IMR-90 (cell line): Measurements from ENCODE around the gene SH3BGRL. TPM values are rescaled to one million over a fixed set of nuclear protein-coding genes. Genes with fewer than 3 reads are reported as not detected.

Source experiments
- ATAC-seq: fragments of 200-7000 bp; cut with Tn5 transposase; 2 replicates; pipeline ENCODE4 v1.9.1; 2020; ENCODE audit warnings: low read depth, mild to moderate bottlenecking, moderate library complexity
- BruUV-seq: library from RNA; stranded (reverse); fragments of 400-500 nt; replicated peaks from 2 replicates; lab custom pipeline; 2021; lab: Mats Ljungman, UMichigan
- CTCF ChIA-PET: fragments of 300-600 bp; formaldehyde crosslinking; extraction: SDS; loops from one replicate; lab custom pipeline; 2021; ENCODE audit warnings: antibody characterized with exemption; lab: Yijun Ruan, JAX
- POLR2A ChIA-PET: fragments of 300-600 bp; sonication (Branson Sonifier 250); formaldehyde crosslinking; loops from one replicate; lab custom pipeline; 2022; ENCODE audit warnings: antibody characterized with exemption; ENCODE audit not compliant: unreplicated experiment; lab: Charles Lee
- DNase-seq: peaks from one replicate; pipeline ENCODE4 v3.0.0; 2013
- H2AFZ ChIP-seq: replicated peaks from 2 replicates; pipeline ENCODE3; 2013; ENCODE audit warnings: low read length, mild to moderate bottlenecking; ENCODE audit not compliant: poor library complexity
- H2AK5ac ChIP-seq: 2 replicates; pipeline ENCODE4 v1.6.1; 2013; ENCODE audit warnings: low read depth, low read length, inconsistent platforms
- H2AK9ac ChIP-seq: replicated peaks from 2 replicates; pipeline ENCODE3; 2013; ENCODE audit warnings: mild to moderate bottlenecking, low read depth, low read length, moderate library complexity; ENCODE audit not compliant: poor library complexity
- H2BK120ac ChIP-seq: 2 replicates; pipeline ENCODE4 v1.6.1; 2013; ENCODE audit warnings: low read depth, low read length, inconsistent platforms
- H2BK15ac ChIP-seq: 3 replicates; pipeline ENCODE4 v1.6.1; 2013; ENCODE audit warnings: low read depth, low read length, inconsistent platforms
- H2BK20ac ChIP-seq: 2 replicates; pipeline ENCODE4 v1.6.1; 2013; ENCODE audit warnings: low read depth, mild to moderate bottlenecking, inconsistent platforms, low read length, moderate library complexity
- H2BK5ac ChIP-seq: 2 replicates; pipeline ENCODE4 v1.6.1; 2013; ENCODE audit warnings: mild to moderate bottlenecking, low read depth, low read length, inconsistent platforms; ENCODE audit not compliant: poor library complexity, severe bottlenecking
- H3K14ac ChIP-seq: replicated peaks from 2 replicates; pipeline ENCODE4 v1.6.1; 2013; ENCODE audit warnings: low read depth, low read length, inconsistent platforms
- H3K18ac ChIP-seq: 2 replicates; pipeline ENCODE4 v1.6.1; 2013; ENCODE audit warnings: low read depth, low read length, control low read depth
- H3K23ac ChIP-seq: 2 replicates; pipeline ENCODE4 v1.6.1; 2013; ENCODE audit warnings: low read depth, low read length, inconsistent platforms
- H3K27ac ChIP-seq: 2 replicates; pipeline ENCODE4 v1.5.1; 2013; ENCODE audit warnings: mild to moderate bottlenecking, control low read depth, low read length; ENCODE audit not compliant: insufficient read depth
- H3K27me3 ChIP-seq: 2 replicates; pipeline ENCODE4 v1.6.1; 2013; ENCODE audit warnings: low read length; ENCODE audit not compliant: control insufficient read depth, insufficient read depth
- H3K36me3 ChIP-seq: 2 replicates; pipeline ENCODE4 v1.6.1; 2013; ENCODE audit warnings: low read length, mixed read lengths; ENCODE audit not compliant: control insufficient read depth, insufficient read depth
- H3K4ac ChIP-seq: 2 replicates; pipeline ENCODE4 v1.6.1; 2013; ENCODE audit warnings: low read depth, low read length, inconsistent platforms
- H3K4me1 ChIP-seq: 2 replicates; pipeline ENCODE4 v1.6.1; 2013; ENCODE audit warnings: low read length, mixed read lengths; ENCODE audit not compliant: control insufficient read depth, insufficient read depth
- H3K4me2 ChIP-seq: 2 replicates; pipeline ENCODE4 v1.6.1; 2013; ENCODE audit warnings: low read depth, mild to moderate bottlenecking, control low read depth, low read length, moderate library complexity
- H3K4me3 ChIP-seq: 2 replicates; pipeline ENCODE4 v1.5.1; 2013; ENCODE audit warnings: low read depth, mild to moderate bottlenecking, control low read depth, low read length, moderate library complexity; ENCODE audit not compliant: insufficient read depth
- H3K56ac ChIP-seq: 2 replicates; pipeline ENCODE4 v1.6.1; 2013; ENCODE audit warnings: low read length, inconsistent platforms; ENCODE audit not compliant: insufficient read depth; ENCODE audit errors: extremely low read depth
- H3K79me1 ChIP-seq, 2 experiments: 2 replicates each; pipeline ENCODE4 v1.6.1; 2013; ENCODE audit warnings: low read length in 2 of 2, inconsistent platforms in 1 of 2, low read depth in 1 of 2
- H3K9ac ChIP-seq: 2 replicates; pipeline ENCODE4 v1.6.1; 2013; ENCODE audit warnings: low read depth, low read length, control low read depth
- H3K9me1 ChIP-seq: 2 replicates; pipeline ENCODE4 v1.6.1; 2013; ENCODE audit warnings: low read length, inconsistent platforms; ENCODE audit not compliant: insufficient read depth
- H3K9me3 ChIP-seq: 2 replicates; pipeline ENCODE4 v1.6.1; 2013; ENCODE audit warnings: low read length; ENCODE audit not compliant: control insufficient read depth, insufficient read depth
- H4K20me1 ChIP-seq: 2 replicates; pipeline ENCODE4 v1.6.1; 2013; ENCODE audit warnings: low read length, inconsistent platforms; ENCODE audit not compliant: insufficient read depth
- H4K5ac ChIP-seq: 2 replicates; pipeline ENCODE4 v1.6.1; 2013; ENCODE audit warnings: mild to moderate bottlenecking, low read depth, low read length, control low read depth
- H4K8ac ChIP-seq, 2 experiments: 2 replicates each; pipeline ENCODE4 v1.6.1; 2013; ENCODE audit warnings: low read depth in 2 of 2, low read length in 2 of 2, control low read depth in 1 of 2, inconsistent platforms in 1 of 2
- H4K91ac ChIP-seq: 2 replicates; pipeline ENCODE4 v1.6.1; 2013; ENCODE audit warnings: low read depth, low read length, inconsistent platforms; ENCODE audit not compliant: insufficient read depth
- BHLHE40 ChIP-seq: fragments of 150-350 bp; IDR thresholded peaks from 2 replicates; pipeline ENCODE4 v1.6.1; 2016; ENCODE audit warnings: mild to moderate bottlenecking, low read depth, low read length
- CEBPB ChIP-seq: IDR thresholded peaks from 2 replicates; pipeline ENCODE4 v1.6.1; 2012; ENCODE audit warnings: low read depth, low read length, improper control_type of control experiment
- CHD1 ChIP-seq: IDR thresholded peaks from 2 replicates; pipeline ENCODE4 v1.6.1; 2012; ENCODE audit warnings: low read depth, low read length, improper control_type of control experiment
- CTCF ChIP-seq: conservative IDR thresholded peaks from 2 replicates; pipeline ENCODE4 v1.5.1; 2012; ENCODE audit warnings: mild to moderate bottlenecking, low read depth, low read length, improper control_type of control experiment
- FOS ChIP-seq: fragments of 150-350 bp; IDR thresholded peaks from 2 replicates; pipeline ENCODE4 v1.6.1; 2016; ENCODE audit warnings: low read depth, low read length
- MAFK ChIP-seq: IDR thresholded peaks from 2 replicates; pipeline ENCODE4 v1.6.1; 2012; ENCODE audit warnings: low read depth, low read length, improper control_type of control experiment
- MAZ ChIP-seq: IDR thresholded peaks from 2 replicates; pipeline ENCODE4 v1.6.1; 2012; ENCODE audit warnings: low read depth, mild to moderate bottlenecking, low read length, improper control_type of control experiment, moderate library complexity, borderline replicate concordance
- MXI1 ChIP-seq: IDR thresholded peaks from 2 replicates; pipeline ENCODE4 v1.6.1; 2012; ENCODE audit warnings: low read depth, mild to moderate bottlenecking, low read length, moderate library complexity, borderline replicate concordance
- POLR2A ChIP-seq: IDR thresholded peaks from 2 replicates; pipeline ENCODE4 v1.6.1; 2012; ENCODE audit warnings: mild to moderate bottlenecking, low read depth, low read length
- RAD21 ChIP-seq: IDR thresholded peaks from 2 replicates; pipeline ENCODE4 v1.6.1; 2012; ENCODE audit warnings: low read length, improper control_type of control experiment
- SMC3 ChIP-seq: fragments of 150-350 bp; IDR thresholded peaks from 2 replicates; pipeline ENCODE4 v1.6.1; 2016; ENCODE audit warnings: low read depth, mild to moderate bottlenecking, antibody characterized with exemption, low read length, moderate library complexity
- WGBS, 2 experiments: methylation state at CpG; one replicate each; pipeline versions ENCODE4 v1.1.5 to v1.1.7; 2013; ENCODE audit warnings: missing lambda C conversion rate in 2 of 2; ENCODE audit not compliant: insufficient read length in 1 of 2; ENCODE audit errors: extremely low coverage in 2 of 2; 5-methylcytosine and 5-hydroxymethylcytosine counted together
- dilution Hi-C: fragments of 300-500 bp; cut with HindIII; formaldehyde crosslinking; loops from one replicate; pipeline ENCODE4 v1.14.3; 2018; ENCODE audit warnings: low sequenced_read_pairs; ENCODE audit not compliant: unreplicated experiment
- in situ Hi-C: fragments of 300-500 bp; cut with MboI; formaldehyde crosslinking; loops from 3 replicates; pipeline ENCODE4 v1.14.3; 2019; ENCODE audit warnings: low sequenced_read_pairs, inconsistent platforms, mixed read lengths
- intact Hi-C: fragments of 100-400 bp; cut with micrococcal nuclease; formaldehyde crosslinking; loops from 2 replicates; pipeline ENCODE4 v1.10.0; 2022
- polyA plus RNA-seq, 3 experiments: library from polyadenylated mRNA; depleted of rRNA; stranded (reverse); fragments of >200 nt; gene quantifications; 2 replicates each; pipeline ENCODE4 v1.2.3, GENCODE V29; 2012; ENCODE audit warnings: low replicate concordance in 1 of 3
- total RNA-seq: library from RNA; depleted of rRNA; stranded (reverse); fragments of >200 nt; gene quantifications from 2 replicates; pipeline ENCODE4 v1.2.3, GENCODE V29; 2012
- TF ChIP-seq, protein P1 (sequence below): fragments of 150-350 bp; IDR thresholded peaks from 2 replicates; pipeline ENCODE4 v1.6.1; 2017; ENCODE audit warnings: mild to moderate bottlenecking, antibody characterized with exemption, low read length, low read depth

The SH3BGRL gene
- total and polyA plus RNA-seq, 2 of the 4 experiments (the other 2 are of a cell fraction), result 50.7 to 110 TPM

DNA sequence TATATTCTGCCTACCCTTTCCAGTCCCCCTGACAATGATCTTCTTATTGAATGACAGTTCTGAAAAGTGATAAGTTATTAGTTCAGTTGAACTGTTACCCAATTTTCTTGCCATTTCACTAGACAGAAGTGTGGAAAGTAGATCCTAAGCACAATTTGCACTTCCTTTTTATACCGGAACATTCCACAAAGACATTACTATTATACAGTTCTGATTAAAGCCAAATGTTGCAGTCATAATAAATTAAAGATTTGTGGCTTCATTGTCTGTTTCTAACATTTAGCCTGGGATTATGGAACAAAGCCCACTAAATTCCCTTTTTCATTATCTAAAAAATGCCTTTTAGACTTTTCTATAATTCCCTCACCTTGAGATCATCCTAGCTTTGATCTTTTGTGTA, 13.8 kb downstream of the SH3BGRL start:
- Histone ChIP-seq H2AFZ (no peak overlapping the region), H4K5ac (no peak overlapping the region), H2AK9ac (no peak overlapping the region), H2BK5ac (no peak overlapping the region), H3K14ac (no peak overlapping the region), H3K56ac (no peak overlapping the region), H4K20me1 (no peaks in the 10 kb centered on the region), H3K79me1 (no peaks in the 10 kb centered on the region; a peak in 1 of 4 replicates), H3K18ac (no peak overlapping the region), H2BK120ac (no peak overlapping the region), H3K4ac (no peak overlapping the region), H4K8ac (no peak overlapping the region), H2AK5ac (no peak overlapping the region), H2BK15ac (no peak overlapping the region), H3K27ac (no peak overlapping the region), H3K4me2 (no peak overlapping the region), H3K9me1 (no peaks in the 10 kb centered on the region), H4K91ac (no peak overlapping the region), H3K27me3 (no peaks in the 10 kb centered on the region), H3K4me1 (no peaks in the 10 kb centered on the region), H2BK20ac (no peak overlapping the region), H3K4me3 (no peak overlapping the region), H3K36me3 (0 out of 2 replicates have a peak, but pooled peaks cover 1% of the 10 kb centered on the region), H3K9me3 (no peaks in the 10 kb centered on the region), H3K23ac (no peak overlapping the region), H3K9ac (no peak overlapping the region)
- no TSS peak for BruUV-seq
- in situ Hi-C loops (no loop called here), dilution Hi-C loops (no loop called here), intact Hi-C loops (no loop called here)
- ATAC-seq (no peak), DNase-seq (no peak)
- ChIA-PET CTCF (no interaction called here), POLR2A (no interaction called here)
- WGBS, 2 experiments, result no CpG with 5 or more reads among the region's 1 CpG
- TF ChIP-seq CEBPB (no peak), CTCF (no peak), CHD1 (no peak), SMC3 (no peak), POLR2A (no peak), BHLHE40 (no peak), MAFK (no peak), MAZ (no peak), FOS (no peak), MXI1 (no peak), RAD21 (no peak)
- TF ChIP-seq, protein P1, sequence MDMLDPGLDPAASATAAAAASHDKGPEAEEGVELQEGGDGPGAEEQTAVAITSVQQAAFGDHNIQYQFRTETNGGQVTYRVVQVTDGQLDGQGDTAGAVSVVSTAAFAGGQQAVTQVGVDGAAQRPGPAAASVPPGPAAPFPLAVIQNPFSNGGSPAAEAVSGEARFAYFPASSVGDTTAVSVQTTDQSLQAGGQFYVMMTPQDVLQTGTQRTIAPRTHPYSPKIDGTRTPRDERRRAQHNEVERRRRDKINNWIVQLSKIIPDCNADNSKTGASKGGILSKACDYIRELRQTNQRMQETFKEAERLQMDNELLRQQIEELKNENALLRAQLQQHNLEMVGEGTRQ, result no peak
